Epithelial cell of proximal tubule (primary cell): ENCODE results near the gene SSC4D. TPM values are rescaled to one million over a fixed set of nuclear protein-coding genes. Genes with fewer than 3 reads are reported as not detected.

Source experiments
- total RNA-seq: library from RNA; depleted of rRNA; stranded (reverse); fragments of >200 nt; gene quantifications from 2 replicates; pipeline ENCODE4 v1.2.3, GENCODE V29; 2015

SSC4D gene
- total RNA-seq, 1 donor from 2014 or later = 2.1 TPM

Other genes starting within 250 kb of the SSC4D start
- gene SRRM3, start 207.8 kb downstream of the SSC4D start, total RNA-seq = 0.07 TPM in 1 of 2 replicates, not detected in the other
- gene HSPB1, start 107.0 kb downstream of the SSC4D start, total RNA-seq = 199 and 435 TPM in 2 replicates
- gene YWHAG, start 50.7 kb downstream of the SSC4D start, total RNA-seq = 71.4 and 74.7 TPM in 2 replicates
- gene ZP3, start 15.3 kb upstream of the SSC4D start, total RNA-seq = 0.87 and 4.7 TPM in 2 replicates
- 11.5 and 12.3 TPM in 2 replicates for gene DTX2, start 52.0 kb upstream of the SSC4D start, total RNA-seq
- not detected in 2 replicates for gene UPK3B, start 100.9 kb upstream of the SSC4D start, total RNA-seq
- not detected in 2 replicates for gene SPDYE16, start 133.6 kb upstream of the SSC4D start, total RNA-seq
- gene POMZP3, start 217.6 kb upstream of the SSC4D start, total RNA-seq = 4.2 and 7.4 TPM in 2 replicates